Astrocyte (in vitro differentiated cells and primary cell): ENCODE data around the gene IL27RA.
A peak's percentile ranks its signal among the peaks of the same experiment; 100 is the strongest.

Experiments
- CTCF ChIP-seq: IDR thresholded peaks from 2 replicates; pipeline ENCODE4 v1.5.1; 2011; ENCODE audit warnings: low read depth, mild to moderate bottlenecking, inconsistent platforms, low read length, moderate library complexity; ENCODE audit not compliant: insufficient read depth
- EZH2 ChIP-seq: IDR thresholded peaks from 2 replicates; pipeline ENCODE4 v1.6.1; 2012; ENCODE audit warnings: mild to moderate bottlenecking, low read length, inconsistent platforms; ENCODE audit not compliant: insufficient read depth

GRCh38 chr19:14048443-14049153 lies 17.0 kb downstream of the IL27RA start:
- TF ChIP-seq CTCF (peak; percentile 68), EZH2 (no peak)
